ENCODE data around the gene HEATR5A.
"Not testable (repeated sequence)": the region's sequence is repeated elsewhere in the genome, so short reads cannot be mapped to it uniquely, and the experiment has no call there.

HEATR5A gene

DNA sequence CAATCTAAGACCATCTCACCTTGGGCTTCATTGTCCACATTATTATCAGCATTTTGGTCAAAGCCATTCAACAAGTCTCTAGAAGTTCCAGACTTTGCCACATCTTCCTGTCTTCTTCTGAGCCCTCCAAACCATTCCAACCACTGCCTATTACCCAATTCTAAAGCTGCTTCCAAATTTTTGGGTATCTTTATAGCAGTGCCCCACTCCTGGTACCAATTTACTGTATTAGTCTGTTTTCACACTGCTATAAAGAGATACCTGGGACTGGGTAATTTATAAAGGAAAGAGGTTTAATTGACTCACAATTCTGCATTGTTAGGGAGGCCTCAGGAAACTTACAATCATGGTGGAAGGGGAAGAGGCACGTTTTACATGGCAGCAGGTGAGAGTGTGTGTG, 89.0 kb downstream of the HEATR5A start:
- DNase-seq (ENCODE audit: low read depth in 2 of 3, low spot score in 1 of 3): not testable (repeated sequence)

DNA sequence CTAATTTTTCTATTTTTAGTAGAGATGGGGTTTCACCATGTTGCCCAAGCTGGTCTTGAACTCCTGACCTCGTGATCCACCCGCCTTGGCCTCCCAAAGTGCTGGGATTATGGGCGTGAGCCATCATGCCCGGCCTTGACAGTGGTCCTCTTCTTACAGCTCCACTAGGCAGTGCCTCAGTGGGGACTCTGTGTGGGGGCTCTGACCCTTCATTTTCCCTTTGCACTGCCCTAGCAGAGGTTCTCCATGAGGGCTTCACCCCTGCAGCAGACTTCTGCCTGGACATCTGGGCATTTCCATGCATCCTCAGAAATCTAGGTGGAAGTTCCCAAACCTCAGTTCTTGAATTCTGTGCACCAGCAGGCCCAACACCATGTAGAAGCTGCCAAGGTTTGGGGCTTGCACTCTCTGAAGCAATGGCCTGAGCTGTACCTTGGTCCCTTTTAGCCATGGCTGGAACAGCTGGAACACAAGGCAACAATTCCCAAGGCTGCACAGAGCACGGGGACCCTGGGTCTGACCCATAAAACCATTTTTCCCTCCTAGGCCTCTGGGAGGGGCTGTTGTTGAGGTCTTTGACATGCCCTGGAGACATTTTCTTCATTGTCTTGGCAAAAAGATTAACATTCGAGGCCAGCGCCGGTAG, 90.4 kb downstream of the HEATR5A start:
- DNase-seq (ENCODE audit: low read depth in 2 of 3, low spot score in 1 of 3): not testable (repeated sequence)

DNA sequence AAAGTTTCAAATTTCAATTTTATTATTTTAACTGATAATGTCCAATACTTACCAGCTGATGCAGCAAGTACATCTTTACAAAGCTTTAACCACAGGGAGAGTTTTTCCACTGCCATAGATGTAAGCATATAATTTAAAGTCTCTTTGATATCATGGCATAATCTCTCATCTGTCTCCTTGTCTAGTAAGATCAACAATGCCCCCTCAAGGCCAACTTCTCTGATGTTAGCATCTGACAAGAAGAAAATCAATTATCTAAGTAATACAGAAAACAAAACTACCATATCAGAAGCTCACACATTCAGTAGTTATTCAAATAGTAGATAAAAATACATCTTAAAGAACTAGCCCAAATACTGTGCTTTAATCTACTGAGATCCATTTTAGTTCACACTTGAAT, 94.2 kb downstream of the HEATR5A start:
- no peak for DNase-seq (ENCODE audit: low read depth in 2 of 3, low spot score in 1 of 3)

DNA sequence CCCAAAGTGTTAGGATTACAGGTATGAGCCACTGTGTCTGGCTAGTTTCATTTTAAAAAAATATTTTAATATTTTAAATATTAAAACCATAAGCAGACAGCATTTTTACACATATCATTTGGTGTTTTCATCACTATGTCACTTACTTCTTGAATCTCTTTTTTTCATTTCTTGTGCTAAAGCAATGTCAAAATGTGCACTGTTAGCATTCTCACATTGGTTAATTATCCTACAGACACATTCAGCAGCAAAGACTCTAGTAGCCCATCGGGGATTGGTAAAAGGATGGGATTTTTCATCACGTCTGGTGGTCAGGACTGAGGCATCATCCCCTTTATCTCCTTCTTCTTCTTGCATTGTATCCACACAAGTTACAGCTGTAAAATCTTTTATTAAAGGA, 96.9 kb downstream of the HEATR5A start:
- no peak for DNase-seq (ENCODE audit: low read depth in 2 of 3, low spot score in 1 of 3)

DNA sequence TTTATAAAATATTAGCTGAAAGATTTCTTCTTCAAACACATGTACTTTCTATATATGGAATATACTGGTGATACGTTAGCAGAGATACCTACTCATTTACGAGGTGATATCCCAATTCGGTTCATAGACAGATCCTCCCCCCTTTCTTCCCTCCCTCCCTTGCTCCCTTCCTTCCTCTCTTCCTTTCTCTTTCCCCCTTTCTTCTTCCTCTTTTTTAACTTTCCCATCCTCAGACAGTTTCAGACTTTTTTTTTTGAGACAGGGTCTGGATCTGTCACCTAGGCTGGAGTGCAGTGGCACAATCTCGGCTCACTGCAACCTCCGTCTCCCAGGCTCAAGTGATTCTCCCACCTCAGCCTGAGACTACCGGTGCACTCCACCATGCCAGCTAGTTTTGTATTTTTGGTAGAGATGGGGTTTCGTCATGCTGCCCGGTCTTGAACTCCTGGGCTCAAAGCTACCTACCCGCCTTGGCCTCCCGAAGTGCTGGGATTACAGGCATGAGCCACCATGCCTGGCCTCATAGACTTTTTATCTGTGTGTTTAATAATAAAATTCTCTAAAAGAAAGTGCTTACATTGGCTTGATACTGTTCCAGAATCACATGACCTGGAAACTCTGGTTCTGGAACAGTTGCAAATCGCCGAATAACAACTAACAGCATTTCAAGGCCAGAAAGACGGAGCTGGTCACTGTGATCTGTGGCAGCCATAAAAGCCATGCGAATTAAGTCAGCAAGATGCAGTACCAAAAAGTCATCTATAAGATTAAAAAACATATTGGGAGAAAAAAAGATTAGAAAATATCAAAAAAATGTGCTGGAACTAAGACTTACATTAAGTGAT, 99.2 kb downstream of the HEATR5A start:
- no peak for DNase-seq (ENCODE audit: low read depth in 2 of 3, low spot score in 1 of 3)

DNA sequence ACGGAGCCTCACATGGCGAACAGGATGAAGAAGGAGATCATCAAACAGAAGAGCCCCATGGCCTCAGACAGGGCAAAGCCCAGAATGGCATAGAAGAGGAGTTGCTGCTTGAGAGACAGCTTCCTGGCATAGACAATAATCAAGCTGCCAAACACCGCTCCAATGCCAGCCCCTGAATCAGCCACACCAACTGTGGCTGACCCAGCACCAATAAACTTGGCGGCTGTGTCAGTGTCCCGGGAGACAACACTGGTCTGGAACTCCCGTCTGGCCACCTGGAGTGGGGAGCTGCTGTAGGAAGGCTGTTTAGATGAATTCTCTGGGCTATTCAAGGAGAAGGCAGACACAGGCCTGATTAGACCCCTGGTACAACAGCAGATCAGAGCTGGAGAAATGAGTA, 100.1 kb downstream of the HEATR5A start:
- DNase-seq (ENCODE audit: low read depth in 2 of 3, low spot score in 1 of 3): no peak

DNA sequence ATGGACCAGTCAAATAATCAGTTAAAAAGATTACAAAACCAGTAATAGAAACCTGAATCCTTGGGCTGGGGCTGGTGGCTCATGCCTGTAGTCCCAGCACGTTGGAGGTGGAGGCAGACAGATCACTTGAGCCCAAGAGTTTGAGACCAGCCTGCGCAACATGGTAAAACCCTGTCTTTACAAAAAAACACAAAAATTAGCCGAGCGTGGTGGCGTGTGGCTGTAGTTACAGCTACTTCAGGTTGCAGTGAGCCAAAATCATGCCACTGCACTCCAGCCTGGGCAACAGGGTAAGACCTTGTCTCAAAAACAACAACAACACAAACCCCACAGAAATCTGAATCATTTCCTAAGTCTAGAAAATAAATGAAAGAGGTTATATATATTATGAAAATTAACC, 100.6 kb downstream of the HEATR5A start:
- DNase-seq (ENCODE audit: low read depth in 2 of 3, low spot score in 1 of 3): no peak

DNA sequence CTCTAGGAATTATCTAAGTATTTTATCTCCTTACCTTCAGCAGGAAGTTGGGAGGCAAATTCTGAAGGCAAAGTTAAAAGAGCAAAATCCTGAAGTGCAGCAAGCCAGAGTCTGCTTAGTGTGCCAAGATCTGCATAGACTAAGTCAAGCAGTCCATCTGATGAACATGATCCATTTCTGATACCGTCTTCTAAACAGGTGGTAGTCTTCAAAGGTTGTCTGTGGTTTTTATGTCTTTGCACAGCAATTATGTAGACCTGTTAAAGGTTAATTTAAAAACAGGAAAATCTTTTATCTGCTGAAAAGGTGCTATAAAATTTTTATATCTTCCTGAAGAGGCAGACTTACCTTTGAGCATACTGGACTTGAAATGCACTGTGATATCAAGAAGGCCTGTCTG, 107.4 kb downstream of the HEATR5A start:
- no peak for DNase-seq (ENCODE audit: low read depth in 2 of 3, low spot score in 1 of 3)

DNA sequence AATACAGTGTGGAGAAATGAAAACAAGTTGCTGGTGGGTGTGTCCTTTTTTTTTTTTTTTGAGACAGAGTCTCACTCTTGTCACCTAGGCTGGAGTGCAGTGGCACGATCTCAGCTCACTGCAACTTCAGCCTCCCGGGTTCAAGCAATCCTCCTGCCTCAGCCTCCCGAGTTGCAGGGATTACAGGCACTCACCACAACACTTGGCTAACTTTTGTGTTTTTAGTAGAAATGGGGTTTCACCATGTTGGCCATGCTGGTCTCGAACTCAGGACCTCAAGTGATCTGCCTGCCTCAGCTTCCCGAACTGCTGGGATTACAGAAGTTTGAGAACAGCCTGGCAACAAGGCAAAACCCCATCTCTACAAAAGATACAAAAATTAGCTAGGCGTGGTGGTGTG, 108.0 kb downstream of the HEATR5A start:
- not testable (repeated sequence) for DNase-seq (ENCODE audit: low read depth in 2 of 3, low spot score in 1 of 3)

DNA sequence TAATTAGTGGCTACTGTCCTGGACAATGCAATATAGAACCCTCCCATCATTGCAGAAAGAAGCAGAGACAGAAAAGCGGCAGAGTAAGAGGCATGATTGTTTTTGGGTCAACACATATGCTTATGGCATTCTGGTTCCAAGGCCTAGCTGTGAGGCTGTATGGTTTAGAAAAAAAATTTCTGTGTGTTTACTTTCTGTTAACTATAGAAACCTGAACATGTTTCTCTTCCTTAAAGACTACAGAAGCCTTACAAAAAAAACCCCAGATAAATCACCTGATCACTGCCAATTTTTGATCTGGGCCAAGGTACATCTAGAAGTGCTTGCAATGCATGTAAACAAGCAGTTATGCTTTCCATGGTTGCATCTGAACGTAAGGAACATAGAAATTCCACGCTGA, 112.7 kb downstream of the HEATR5A start:
- no peak for DNase-seq (ENCODE audit: low read depth in 2 of 3, low spot score in 1 of 3)

DNA sequence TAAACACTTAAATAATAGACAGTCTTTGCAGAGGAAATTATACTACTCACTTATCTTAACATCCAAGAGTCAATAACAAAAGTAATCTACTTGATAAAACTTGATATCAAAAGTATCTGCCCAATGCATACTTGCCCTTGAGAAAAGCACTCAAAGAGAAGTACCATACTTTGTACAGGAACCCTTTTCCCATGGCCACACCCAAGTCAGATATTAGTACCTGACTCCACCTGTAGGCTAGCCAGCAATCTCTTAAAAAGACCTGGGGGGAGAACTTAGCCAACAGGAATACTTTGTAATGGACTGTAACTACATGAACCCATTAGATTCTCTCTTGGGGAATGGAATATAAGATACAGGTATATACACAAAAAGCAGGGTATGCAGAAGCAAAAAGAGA, 113.2 kb downstream of the HEATR5A start:
- DNase-seq (ENCODE audit: low read depth in 2 of 3, low spot score in 1 of 3): no peak

DNA sequence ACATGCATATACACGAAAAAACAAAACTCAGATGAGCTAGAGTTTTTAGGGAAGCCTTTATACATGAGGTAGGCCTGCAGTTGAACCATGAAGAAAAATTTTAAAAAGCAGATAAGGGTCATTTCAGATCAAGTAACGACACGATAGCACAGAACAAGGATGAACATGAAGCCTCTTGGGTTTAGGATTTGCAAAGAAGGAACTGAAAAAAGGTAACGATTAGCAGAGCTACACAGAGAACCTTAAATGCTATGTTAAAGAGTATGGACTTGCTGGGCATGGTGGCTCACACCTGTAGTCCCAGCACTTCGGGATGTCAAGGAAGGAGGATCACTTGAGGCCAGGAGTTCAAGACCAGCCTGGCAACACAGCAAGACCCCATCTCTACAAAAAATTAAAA, 116.7 kb downstream of the HEATR5A start:
- no peak for DNase-seq (ENCODE audit: low read depth in 2 of 3, low spot score in 1 of 3)

DNA sequence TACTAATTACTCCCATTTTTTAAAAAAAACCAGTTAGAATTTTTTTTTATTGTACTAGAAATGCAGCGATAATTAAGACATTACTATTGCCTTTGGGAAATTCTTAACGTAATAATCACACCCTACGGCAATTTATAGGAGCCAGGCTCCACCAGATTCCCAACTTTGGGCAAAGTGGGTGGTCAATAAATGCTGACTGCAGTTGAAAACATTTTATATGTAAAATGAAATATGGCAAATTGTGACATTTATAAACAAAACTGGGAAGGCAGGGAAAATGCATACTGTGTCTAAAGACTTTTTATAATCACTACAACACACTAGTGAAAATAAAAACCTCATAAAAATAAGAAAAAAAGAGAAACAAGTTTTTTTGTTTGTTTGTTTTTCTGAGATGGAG, 119.5 kb downstream of the HEATR5A start:
- DNase-seq (ENCODE audit: low read depth in 2 of 3, low spot score in 1 of 3): no peak

DNA sequence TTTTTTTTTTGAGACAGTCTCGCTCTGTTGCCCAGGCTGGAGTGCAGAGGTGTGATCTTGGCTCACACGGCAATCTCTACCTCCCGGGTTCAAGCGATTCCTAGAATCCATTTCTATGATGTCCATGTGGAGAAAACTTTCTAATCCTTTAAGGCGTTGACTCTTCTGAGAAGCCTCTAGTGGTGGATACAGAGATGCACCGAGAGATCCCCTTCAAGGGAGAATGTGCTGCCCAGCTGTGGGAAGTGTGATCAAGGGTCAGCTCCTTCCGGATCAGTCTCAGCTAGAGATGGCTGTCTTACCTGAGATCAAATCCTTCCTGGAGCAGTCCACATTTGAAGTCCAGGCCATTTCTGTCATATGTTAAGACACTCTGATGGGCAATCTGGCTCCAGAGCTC, 120.1 kb downstream of the HEATR5A start:
- DNase-seq (ENCODE audit: low read depth in 2 of 3, low spot score in 1 of 3): no peak

DNA sequence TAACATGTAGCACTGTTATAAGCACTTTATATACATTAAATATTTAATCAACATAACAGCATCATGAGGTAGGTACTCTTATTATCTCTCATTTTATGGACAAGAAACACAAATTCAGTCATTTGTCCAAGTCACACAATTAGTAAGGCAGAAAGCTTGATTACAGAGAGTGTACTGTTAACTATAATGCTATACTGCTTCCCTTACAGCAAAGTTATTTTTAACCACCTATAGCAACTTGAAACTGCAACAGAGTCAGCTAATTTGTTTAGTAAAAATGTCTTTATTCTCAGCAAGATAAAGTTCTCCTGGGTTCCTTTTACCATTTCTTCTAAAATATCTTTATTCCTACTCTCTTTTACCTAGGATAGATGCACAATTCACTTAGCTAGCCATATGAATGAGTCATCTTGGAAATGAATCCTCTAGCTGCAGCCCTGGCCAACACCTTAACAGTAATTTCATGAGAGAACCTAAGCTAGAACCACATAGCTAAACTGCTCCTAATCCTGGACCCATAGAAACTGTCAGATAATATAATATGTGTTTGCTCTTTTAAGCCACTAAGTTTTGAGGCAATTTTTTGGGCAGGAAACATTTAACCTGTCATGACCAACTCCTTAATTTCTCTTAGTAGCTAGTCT, 122.5 kb downstream of the HEATR5A start:
- DNase-seq (ENCODE audit: low read depth in 2 of 3, low spot score in 1 of 3): no peak

DNA sequence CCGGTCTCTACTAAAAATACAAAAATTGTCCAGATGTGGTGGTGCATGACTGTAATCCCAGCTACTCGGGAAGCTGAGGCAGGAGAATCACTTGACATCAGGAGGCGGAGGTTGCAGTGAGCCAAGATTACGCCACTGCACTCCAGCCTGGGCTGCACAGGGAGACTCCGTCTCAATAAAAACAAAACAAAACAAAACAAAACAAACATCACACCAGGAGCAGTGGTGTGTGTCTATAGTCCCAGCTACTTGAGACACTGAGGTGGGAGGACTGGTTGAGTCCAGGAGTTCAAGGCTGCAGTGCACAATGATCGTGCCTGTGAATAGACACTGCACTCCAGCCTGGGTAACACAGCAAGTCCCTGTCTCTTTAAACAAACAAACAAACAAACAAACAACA, 123.2 kb downstream of the HEATR5A start:
- no peak for DNase-seq (ENCODE audit: low read depth in 2 of 3, low spot score in 1 of 3)

DNA sequence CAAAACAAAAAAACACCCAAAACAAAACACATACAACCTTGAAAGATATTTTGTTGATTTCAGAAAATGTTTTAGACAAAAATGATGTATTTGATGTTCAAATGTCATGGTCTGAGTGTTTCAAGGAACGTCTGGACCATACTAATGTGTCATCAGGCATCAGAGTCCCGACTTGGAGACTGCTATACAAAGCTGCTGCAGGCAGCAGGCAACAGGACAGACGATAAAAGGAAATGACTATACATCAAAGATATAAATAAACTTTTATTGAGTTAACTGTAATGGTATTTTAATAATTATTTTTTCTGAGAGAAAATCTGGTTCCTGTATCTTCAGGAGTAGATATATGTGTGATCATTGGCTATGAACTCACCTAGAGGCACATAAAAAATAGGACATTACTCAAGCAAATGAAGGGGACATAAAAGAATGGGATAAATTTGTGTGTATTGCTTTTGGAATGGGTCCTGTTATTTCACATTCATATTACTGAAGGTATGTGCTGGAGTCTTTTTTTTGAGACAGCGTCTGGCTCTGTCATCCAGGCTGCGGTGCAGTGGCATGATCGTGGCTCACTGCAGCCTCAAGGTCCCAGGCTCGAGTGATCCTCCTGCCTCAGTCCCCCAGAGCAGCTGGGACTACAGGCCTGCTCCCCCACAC, 125.5 kb downstream of the HEATR5A start:
- no peak for DNase-seq (ENCODE audit: low read depth in 2 of 3, low spot score in 1 of 3)

DNA sequence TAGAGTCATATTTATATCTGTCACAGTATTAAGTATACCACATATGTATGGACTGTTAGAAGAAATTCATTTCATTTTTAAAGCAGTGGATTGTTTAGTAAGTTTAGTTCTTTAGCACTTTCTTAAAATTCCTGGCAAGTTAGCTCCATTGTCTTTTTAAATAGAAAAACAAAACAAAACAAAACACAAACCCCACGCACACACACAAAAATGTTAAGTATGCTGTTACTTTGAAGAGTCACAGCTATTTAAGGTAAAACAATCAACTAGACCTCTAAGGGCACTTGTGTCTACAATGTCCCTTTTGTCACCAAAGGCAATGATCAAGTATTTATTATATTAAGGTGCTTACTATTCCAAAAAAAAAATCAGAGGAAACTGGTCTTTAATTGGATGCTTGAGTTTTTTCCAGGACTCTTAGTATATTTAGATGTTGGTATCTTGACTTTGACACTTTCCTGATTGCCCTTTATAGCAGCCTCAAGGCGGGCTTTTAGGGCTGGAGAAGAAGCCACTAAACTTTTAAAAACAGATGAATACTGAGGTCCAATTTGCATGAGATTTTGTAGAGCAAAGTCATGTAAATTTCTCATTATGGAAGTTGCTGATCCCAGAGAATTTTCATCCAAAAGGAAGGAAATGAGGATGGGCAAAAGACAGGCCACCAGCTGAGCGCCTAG, 127.3 kb downstream of the HEATR5A start:
- DNase-seq (ENCODE audit: low read depth in 2 of 3, low spot score in 1 of 3): no peak

DNA sequence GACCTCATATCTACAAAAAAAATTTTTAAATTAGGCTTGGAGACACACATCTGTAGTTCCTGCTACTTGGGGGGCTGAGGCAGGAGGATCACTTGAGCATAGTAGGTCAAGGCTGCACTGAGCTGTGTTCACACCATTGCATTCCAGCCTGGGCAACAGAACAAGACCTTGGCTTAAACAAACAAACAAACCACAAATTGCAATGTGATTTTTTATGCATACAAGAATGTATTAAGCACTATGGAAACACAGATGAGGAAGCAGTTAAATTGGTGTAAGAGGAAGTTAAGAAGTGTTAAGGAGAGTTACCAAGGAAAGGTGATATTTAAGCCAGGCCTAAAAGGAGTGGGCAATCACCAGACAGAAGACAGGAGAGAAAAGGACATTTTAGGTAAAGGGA, 129.1 kb downstream of the HEATR5A start:
- no peak for DNase-seq (ENCODE audit: low read depth in 2 of 3, low spot score in 1 of 3)

DNA sequence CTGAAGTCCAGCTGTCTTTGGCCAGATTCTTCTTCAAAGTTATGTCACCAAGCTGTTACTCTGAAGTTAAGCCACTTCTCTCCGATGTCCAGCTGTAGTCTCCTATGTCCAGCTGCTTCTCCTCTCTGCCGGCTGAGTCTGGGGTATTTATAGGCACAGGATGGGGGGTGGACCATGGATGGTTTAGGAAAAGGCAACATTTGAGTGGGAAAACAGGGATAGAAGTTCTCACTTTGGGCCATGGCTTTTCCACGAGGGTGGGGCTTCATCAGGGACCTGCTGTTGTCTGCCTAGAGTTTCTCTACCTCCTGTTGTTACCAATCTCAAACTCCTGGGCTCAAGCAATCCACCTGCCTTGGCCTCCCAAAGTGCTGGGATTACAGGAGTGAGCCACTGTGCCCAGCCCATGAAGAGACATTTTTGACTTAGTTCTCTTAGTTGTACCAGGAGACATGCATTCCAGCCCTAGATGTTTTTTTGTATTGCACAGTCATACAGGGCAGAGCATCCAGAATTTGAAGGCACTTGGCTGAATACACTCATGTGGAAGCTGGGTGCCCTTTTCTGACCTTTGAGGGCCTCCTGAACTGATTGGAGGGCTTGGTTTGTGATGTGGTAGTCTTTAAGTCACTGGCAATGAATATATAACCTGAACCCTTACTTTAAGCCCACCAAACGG, 132.9 kb downstream of the HEATR5A start:
- no peak for DNase-seq (ENCODE audit: low read depth in 2 of 3, low spot score in 1 of 3)
